ENCODE measurements around the gene SPPL3.

SPPL3 gene

GRCh38 chr12:120874547-120875245 lies 29.5 kb downstream of the SPPL3 start:
- no peak for DNase-seq (ENCODE audit: low read depth in 2 of 2)

GRCh38 chr12:120873226-120873625 lies 30.9 kb downstream of the SPPL3 start:
- DNase-seq (ENCODE audit: low read depth in 2 of 2) = no peak

- no peak for DNase-seq (ENCODE audit: low read depth in 2 of 2)
Measured at GRCh38 chr12:120872487-120872886, 31.7 kb downstream of the SPPL3 start.

- no peak for DNase-seq (ENCODE audit: low read depth in 2 of 2)
Measured at GRCh38 chr12:120870415-120870814, 33.7 kb downstream of the SPPL3 start.

GRCh38 chr12:120869376-120869775 lies 34.8 kb downstream of the SPPL3 start:
- DNase-seq (ENCODE audit: low read depth in 2 of 2) = no peak

GRCh38 chr12:120866108-120866507 lies 38.0 kb downstream of the SPPL3 start:
- no peak for DNase-seq (ENCODE audit: low read depth in 2 of 2)

DNA sequence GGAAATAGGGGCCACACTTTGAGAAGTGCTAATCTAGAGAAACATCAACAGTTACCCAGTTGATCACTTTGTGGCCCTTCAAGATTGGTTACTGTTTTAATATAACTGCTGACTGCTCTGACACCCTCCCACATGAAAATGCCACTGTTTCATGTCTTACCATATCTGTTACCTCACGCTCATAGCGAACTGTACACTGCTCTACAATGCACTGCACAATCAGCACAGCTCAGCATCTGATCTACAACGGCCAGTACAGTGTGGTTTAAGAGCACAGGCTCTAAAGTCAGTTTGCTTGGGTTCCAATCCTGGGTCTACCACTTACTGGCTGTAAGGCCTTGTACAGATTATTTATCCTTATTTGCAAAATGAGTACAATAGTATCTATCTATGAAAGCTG lies 39.1 kb downstream of the SPPL3 start:
- no peak for DNase-seq (ENCODE audit: low read depth in 2 of 2)

DNA sequence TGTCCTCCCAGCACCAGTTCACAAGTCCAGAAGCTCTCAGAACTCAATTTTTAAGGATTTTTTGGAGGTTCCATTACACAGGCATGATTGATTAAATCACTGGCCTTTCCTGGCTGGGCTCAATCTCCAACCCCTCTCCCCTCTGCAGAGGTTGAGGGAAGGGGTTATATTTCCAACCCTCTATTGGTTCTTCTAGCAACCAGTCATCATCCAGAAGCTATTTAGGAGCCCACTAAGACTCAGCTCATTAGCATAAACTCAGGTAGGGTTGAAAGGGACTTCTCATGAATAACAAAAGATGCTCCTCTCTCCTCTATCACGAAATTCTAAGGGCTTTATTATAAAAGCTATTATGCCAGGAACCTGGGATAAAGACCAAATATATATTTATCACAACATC lies 41.5 kb downstream of the SPPL3 start:
- no peak for DNase-seq (ENCODE audit: low read depth in 2 of 2)

DNA sequence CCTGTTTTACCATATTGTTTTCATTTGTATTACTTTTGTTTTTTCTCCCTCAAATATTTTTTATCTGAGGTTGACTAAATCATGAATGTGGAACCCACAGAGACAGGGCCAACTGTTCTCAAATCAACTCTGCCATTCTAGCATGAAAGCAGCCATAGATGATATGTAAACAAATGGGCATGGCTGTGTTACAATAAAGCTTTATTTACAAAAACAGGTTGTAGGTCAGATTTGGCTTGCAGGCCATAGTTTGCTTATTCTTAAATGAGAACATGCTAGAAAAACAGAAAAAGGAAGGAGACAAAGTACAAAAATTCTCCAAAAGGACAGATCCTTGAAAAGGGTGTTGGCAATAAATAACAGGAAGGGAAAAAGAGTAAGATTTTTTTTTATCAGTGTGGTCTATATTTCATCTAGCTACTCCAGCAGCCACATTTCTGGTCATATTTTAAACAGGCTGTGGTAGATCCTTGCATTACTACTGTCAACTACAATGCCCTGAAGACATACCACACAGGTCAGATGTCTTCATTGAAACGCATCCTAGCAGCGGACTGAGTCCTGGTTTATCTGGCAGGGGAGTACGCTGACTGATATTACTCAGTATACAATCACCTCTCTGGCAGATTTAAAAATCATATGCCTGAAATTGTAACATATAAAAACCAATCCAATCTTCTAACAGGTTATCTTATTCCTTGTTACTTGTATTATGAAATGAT lies 42.9 kb downstream of the SPPL3 start:
- DNase-seq (ENCODE audit: low read depth in 2 of 2) = no peak

DNA sequence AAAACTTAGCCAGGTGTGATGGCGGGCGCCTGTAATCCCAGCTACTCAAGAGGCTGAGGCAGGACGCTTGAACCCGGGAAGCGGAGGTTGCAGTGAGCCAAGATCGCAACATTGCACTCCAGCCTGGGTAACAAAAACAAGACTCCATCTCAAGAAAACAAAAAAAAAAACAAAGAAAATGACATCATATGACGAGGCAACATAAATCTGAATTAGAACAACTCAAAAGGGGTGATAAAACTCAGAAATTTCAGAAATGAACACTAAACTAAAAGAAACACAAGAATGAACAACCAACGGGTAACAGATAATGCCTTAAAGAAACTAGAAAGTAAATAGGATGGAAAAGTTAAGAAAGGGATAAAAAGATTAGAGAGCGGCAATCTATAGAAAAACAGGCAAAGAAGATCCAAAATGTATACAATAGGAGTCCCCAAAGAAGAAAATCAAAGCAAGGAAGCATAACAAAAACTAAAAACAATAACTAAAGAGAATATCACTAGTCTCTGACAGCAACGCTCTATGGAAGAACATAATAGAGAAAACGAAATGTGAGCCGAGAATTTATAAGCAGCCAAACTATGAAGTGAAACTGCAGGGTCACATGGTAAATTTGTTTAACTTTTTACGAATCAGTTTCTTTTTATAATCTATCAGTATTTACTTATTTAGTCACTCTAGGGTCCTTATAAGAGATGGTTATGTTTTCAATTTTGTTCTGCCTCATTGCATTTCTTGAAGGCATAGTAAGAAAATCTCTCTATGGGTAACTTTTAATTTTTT lies 45.7 kb downstream of the SPPL3 start:
- no peak for DNase-seq (ENCODE audit: low read depth in 2 of 2)

- no peak for DNase-seq (ENCODE audit: low read depth in 2 of 2)
Measured at GRCh38 chr12:120856980-120857379, 47.2 kb downstream of the SPPL3 start.

GRCh38 chr12:120855823-120856588 lies 48.2 kb downstream of the SPPL3 start:
- DNase-seq (ENCODE audit: low read depth in 2 of 2) = no peak

DNA sequence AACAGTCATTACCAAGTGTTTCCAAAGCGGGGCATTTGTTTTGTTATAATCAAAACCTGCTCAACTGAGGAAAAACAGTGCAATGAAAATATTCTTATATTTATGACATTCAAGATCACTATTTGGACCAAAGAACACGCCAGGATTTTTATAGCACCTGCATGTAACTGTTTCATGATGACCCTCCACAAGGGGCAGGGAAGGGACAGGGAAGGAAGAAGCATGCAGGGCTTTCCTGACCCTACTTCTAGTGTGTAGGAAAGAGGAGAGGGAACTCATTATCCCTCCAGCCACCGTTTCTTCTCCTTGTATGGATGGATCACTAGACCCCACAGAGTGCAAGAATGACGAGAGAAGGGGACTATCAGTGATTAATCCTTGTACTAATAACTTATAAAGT lies 49.4 kb downstream of the SPPL3 start:
- no peak for DNase-seq (ENCODE audit: low read depth in 2 of 2)

DNA sequence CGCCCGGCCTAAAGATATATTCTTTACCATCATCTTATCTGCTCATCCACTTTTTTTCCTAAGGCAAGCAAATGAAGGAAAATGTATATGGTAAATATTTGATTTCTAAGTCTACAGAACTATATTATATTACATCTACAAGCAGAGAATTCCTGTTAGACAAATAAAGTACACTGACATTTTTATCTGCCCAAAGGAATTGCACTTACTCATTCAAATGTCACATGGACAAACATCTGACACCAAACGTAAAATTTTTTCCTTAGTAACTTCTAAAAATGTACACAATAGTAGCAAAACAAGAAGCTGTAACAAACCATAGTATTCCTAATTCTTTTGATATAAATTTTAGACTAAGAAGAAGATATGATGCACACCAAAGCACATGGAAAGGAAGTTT lies 51.0 kb downstream of the SPPL3 start:
- no peak for DNase-seq (ENCODE audit: low read depth in 2 of 2)

- DNase-seq (ENCODE audit: low read depth in 2 of 2) = no peak
Measured at GRCh38 chr12:120851944-120852343, 52.2 kb downstream of the SPPL3 start.

- DNase-seq (ENCODE audit: low read depth in 2 of 2) = no peak
Measured at GRCh38 chr12:120851444-120851843, 52.7 kb downstream of the SPPL3 start.

DNA sequence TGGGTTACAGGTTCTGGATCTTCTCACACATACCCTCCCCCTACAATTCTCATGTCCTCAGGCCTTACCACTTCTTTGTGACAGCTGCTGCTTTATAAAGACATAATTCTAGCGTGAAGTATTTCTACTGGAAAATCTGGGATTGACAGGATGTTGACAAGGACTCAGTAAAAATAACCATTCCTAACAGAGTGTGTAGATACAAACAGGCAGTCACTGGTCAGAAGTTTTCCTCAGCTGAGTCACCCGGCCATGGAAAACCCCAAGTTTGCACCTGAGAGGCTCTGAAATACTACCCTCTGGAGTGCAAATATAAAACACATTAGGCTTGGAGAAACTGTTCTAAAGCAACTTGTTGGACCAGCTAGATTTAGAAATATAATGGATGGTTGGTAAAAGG lies 54.4 kb downstream of the SPPL3 start:
- DNase-seq (ENCODE audit: low read depth in 2 of 2) = no peak

- no peak for DNase-seq (ENCODE audit: low read depth in 2 of 2)
Measured at GRCh38 chr12:120847814-120848213, 56.3 kb downstream of the SPPL3 start.

- no peak for DNase-seq (ENCODE audit: low read depth in 2 of 2)
Measured at GRCh38 chr12:120847392-120847791, 56.8 kb downstream of the SPPL3 start.

DNA sequence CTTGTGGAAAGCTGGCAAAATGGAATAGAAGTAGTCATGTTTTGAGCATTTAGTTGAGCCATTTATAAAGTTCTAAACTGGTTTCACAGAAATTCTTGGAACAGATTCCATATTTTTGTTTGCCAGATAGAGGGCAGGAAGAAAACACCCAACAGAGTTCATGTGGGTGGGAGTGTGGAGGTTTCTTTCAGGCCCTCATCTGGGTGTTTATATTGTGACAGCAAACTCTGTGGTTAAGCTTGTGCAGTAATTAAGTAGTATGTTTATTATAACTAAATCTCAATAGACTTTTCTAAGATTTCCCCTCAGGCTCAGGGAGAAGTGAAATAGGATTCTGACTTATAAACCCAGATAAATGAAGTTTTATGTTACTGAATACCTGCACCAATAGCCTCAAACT lies 57.4 kb downstream of the SPPL3 start:
- DNase-seq (ENCODE audit: low read depth in 2 of 2) = no peak

DNA sequence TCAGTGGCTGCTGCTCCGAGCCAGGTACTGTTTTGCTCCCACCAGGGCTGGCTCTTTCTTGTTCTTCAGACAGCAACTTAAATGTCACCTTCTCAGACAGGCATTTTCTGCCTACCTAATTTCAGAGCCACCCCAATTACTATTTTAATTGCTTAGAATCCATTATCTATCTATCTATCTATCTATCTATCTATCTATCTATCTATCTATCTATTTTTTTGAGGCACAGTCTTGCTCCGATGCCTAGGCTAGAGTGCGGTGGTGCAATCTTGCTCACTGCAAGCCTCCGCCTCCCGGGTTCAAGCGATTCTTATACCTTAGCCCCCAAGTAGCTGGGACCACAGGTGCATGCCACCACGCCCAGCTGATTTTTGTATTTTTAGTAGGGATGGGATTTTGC lies 58.5 kb downstream of the SPPL3 start:
- DNase-seq (ENCODE audit: low read depth in 2 of 2) = no peak
